Aorta (tissue), 5 donors: Measurements from ENCODE around the gene GARIN5A. TPM values are rescaled to one million over a fixed set of nuclear protein-coding genes. Genes with fewer than 3 reads are reported as not detected.
"Not testable (repeated sequence)": the region's sequence is repeated elsewhere in the genome, so short reads cannot be mapped to it uniquely, and the experiment has no call there.

Experiments
- ATAC-seq: fragments of 200-7000 bp; cut with Tn5 transposase; one replicate; pipeline ENCODE4 v1.9.1; 2022; ENCODE audit warnings: moderate library complexity; ENCODE audit not compliant: low FRiP score
- DNase-seq, 2 donors: peaks; one replicate each; pipeline ENCODE4 v3.0.0-alpha.2; 2020
- H3K27ac ChIP-seq, 2 donors: one replicate each; pipeline ENCODE4 v1.5.1; 2013; ENCODE audit warnings: low read length in 2 of 2, mild to moderate bottlenecking in 2 of 2, moderate library complexity in 2 of 2, control low read depth in 1 of 2, inconsistent platforms in 1 of 2, low read depth in 1 of 2
- H3K27me3 ChIP-seq, 2 donors: one replicate each; pipeline ENCODE4 v1.6.1; 2013; ENCODE audit warnings: control low read depth in 1 of 2, low read length in 1 of 2, mild to moderate bottlenecking in 1 of 2, moderate library complexity in 1 of 2; ENCODE audit not compliant: insufficient read depth in 2 of 2, control insufficient read depth in 1 of 2
- H3K36me3 ChIP-seq, 2 donors: one replicate each; pipeline ENCODE4 v1.6.1; 2013; ENCODE audit warnings: control low read depth in 1 of 2, low read length in 1 of 2, mild to moderate bottlenecking in 1 of 2; ENCODE audit not compliant: insufficient read depth in 2 of 2, control insufficient read depth in 1 of 2
- H3K4me1 ChIP-seq, 2 donors: one replicate each; pipeline ENCODE4 v1.6.1; 2013; ENCODE audit warnings: low read length in 2 of 2, control low read depth in 1 of 2, mild to moderate bottlenecking in 1 of 2, moderate library complexity in 1 of 2; ENCODE audit not compliant: insufficient read depth in 2 of 2, control insufficient read depth in 1 of 2
- H3K4me3 ChIP-seq, 2 donors: one replicate each; pipeline ENCODE4 v1.5.1; 2013; ENCODE audit warnings: low read length in 2 of 2, control low read depth in 1 of 2, mild to moderate bottlenecking in 1 of 2
- H3K9me3 ChIP-seq: one replicate; pipeline ENCODE4 v1.6.1; 2013; ENCODE audit warnings: mild to moderate bottlenecking, low read length; ENCODE audit not compliant: control insufficient read depth
- WGBS, 2 donors: extraction: QIAGEN DNeasy Blood & Tissue Kit; methylation state at CpG; one replicate each; pipeline ENCODE4 v1.1.7; 2013; 5-methylcytosine and 5-hydroxymethylcytosine counted together
- intact Hi-C, 2 donors: fragments of 100-400 bp; cut with DNase I; formaldehyde crosslinking; loops; one replicate each; pipeline versions ENCODE4 v1.14.2 to v1.15.0; 2022
- polyA plus RNA-seq, 2 donors: library from polyadenylated mRNA; stranded (reverse); fragments of 200-250 nt; gene quantifications; one replicate each; pipeline ENCODE4 v1.2.3, GENCODE V29; 2013
- total RNA-seq, 2 donors: library from RNA; stranded (reverse); fragmentation: NEBNext Ultra II Directional; extraction: Animal tissue kit (Norgen Biotek cat#: 25700); gene quantifications; one replicate each; pipeline ENCODE4 v1.2.1, GENCODE V29; 2021
- donor health status: healthy with polysubstance abuse.
- donor health status: Bipolar disorder and iron deficiency.
- donor health status: DM: no; HTN: no; CAD: no.
- donor health status: DM: no; HTN: no; CAD: no.
- donor health status: DM: yes; HTN: yes; CAD: no.

Gene GARIN5A
- total and polyA plus RNA-seq, 4 donors: not detected

- H3K4me1 ChIP-seq: no peaks in the 10 kb centered on the region
- H3K27me3 ChIP-seq: no peaks in the 10 kb centered on the region
- DNase-seq (peak in 1 of 2 donors; percentile 71), ATAC-seq (no peak)
- H3K36me3 ChIP-seq: peaks cover 0 to 4% of the 10 kb centered on the region in 2 donors
- no peaks in the 10 kb centered on the region for H3K9me3 ChIP-seq
- H3K4me3 ChIP-seq: no peak overlapping the region
- 68 to 72% methylated on average over 28 to 29 of the region's 29 CpGs for WGBS, 2 donors
- H3K27ac ChIP-seq: no peak overlapping the region
- intact Hi-C loops: loop anchor here in 1 of 2 donors (2.0 kb wide), 1 partner anchor 37 kb away; the partner anchor contains the start of gene ASPDH
Measured at GRCh38 chr19:50475736-50476223, 868 bp downstream of the GARIN5A start.

GRCh38 chr19:50475101-50475568, 1.5 kb downstream of the GARIN5A start:
- DNase-seq: peak in 1 of 2 donors; percentile 73
- WGBS, 2 donors: 71 to 77% methylated on average over 12 of the region's 12 CpGs

GRCh38 chr19:50473336-50473735, 3.3 kb downstream of the GARIN5A start:
- H3K9me3 ChIP-seq, H3K27me3 ChIP-seq, DNase-seq, H3K36me3 ChIP-seq, H3K4me3 ChIP-seq, H3K27ac ChIP-seq, H3K4me1 ChIP-seq, ATAC-seq, intact Hi-C loops: not testable (repeated sequence)
- WGBS, 2 donors: 50 to 60% methylated on average over 3 of the region's 3 CpGs

More at GRCh38 chr19:50475101-50475568, 1.5 kb downstream of the GARIN5A start:
- intact Hi-C loops: no loop called here
- H3K27me3 ChIP-seq: no peaks in the 10 kb centered on the region
- no peaks in the 10 kb centered on the region for H3K4me1 ChIP-seq
- H3K4me3 ChIP-seq: no peak overlapping the region
- ATAC-seq: no peak
- H3K9me3 ChIP-seq: no peaks in the 10 kb centered on the region
- no peak overlapping the region for H3K27ac ChIP-seq
- H3K36me3 ChIP-seq: no peaks in the 10 kb centered on the region

DNA sequence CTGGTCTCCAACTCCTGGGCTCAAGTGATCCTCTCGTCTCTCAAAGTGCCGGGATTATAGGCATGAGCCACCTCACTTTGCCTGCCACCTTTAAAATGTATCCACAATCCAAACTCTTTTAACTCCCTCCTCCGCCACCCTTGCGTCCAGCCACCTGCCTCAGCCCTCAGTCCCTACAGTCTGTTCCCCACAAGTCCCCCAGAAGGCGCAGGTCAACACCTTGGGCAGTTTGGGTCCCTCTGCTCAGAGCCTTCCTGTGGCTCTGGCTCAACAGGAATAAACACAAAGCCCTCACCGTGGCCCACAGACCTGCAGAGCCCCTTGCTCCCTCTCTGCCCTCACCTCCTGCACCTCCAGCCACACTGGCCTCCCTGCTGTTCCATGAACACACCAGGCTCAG, 7.8 kb downstream of the GARIN5A start:
- H3K27me3 ChIP-seq: no peaks in the 10 kb centered on the region
- H3K4me1 ChIP-seq: no peaks in the 10 kb centered on the region
- intact Hi-C loops: no loop called here
- no peak overlapping the region for H3K4me3 ChIP-seq
- 84 to 87% methylated on average over 6 of the region's 6 CpGs for WGBS, 2 donors
- no peak overlapping the region for H3K27ac ChIP-seq
- H3K9me3 ChIP-seq: no peaks in the 10 kb centered on the region
- no peaks in the 10 kb centered on the region for H3K36me3 ChIP-seq
- ATAC-seq: no peak
- DNase-seq: no peak

- intact Hi-C loops: no loop called here
- no peaks in the 10 kb centered on the region for H3K36me3 ChIP-seq
- ATAC-seq (no peak), DNase-seq (no peak)
- H3K4me1 ChIP-seq: no peaks in the 10 kb centered on the region
- H3K4me3 ChIP-seq: no peak overlapping the region
- no peaks in the 10 kb centered on the region for H3K27me3 ChIP-seq
- WGBS, 2 donors: 83 to 89% methylated on average over 18 of the region's 18 CpGs
- no peaks in the 10 kb centered on the region for H3K9me3 ChIP-seq
- H3K27ac ChIP-seq: no peak overlapping the region
Measured at GRCh38 chr19:50467566-50467965, 9.1 kb downstream of the GARIN5A start.

DNA sequence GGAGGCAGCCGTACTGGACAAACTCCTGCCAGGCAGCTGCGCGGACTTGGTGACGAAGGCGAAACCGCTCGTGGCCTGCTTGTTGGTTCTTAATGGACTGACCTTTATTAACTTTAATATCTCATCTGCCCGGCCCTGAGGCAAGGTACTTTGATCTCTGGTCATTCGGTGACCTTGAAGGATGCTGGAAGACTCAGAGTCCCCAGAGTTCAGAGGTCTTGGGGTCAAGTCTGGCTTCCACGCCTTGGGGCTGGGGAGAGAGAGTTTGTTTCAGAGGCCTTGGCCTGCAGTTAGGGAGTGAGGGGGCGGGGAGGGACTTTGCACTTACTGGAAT, 10.0 kb downstream of the GARIN5A start:
- Histone ChIP-seq H3K27me3 (no peaks in the 10 kb centered on the region), H3K27ac (no peak overlapping the region), H3K36me3 (no peaks in the 10 kb centered on the region), H3K4me1 (no peaks in the 10 kb centered on the region), H3K9me3 (no peaks in the 10 kb centered on the region), H3K4me3 (no peak overlapping the region)
- no peak for ATAC-seq
- 82 to 85% methylated on average over 11 of the region's 11 CpGs for WGBS, 2 donors
- intact Hi-C loops: no loop called here
- DNase-seq: no peak

DNA sequence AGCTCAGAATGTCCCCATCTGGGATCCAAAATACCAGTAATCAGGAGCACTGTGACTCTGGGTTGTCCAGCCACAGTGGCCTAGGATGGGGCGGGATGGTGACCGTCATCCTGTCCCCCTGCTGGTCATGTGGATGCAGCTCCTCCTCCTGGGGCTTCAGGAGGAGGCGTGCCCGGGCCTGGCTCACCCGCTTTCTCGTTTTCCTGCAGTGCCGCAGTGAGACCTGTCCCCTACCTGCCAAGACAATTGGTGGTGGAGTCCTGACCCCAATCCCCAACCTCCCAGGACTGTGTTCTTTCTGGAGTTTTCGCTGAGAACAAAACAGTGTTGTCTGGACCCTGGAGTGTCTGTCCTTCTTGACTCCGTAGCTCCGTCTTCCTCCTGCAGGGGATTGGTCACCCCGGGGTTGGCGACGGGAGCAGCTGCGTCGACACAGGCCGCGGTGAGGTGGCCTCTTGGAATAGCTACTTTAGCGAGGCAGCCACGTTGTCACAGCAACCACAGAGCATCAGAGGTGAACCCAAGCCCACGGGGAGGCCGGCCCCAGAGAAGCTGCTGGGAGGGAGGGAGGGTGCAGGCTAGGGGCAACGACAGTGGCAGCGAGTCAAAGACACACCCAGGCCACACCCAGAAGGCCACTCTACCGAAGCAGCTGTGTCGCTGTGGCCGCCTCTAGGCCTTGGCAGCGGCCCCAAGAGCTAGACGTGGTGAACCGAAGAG, 10.5 kb downstream of the GARIN5A start:
- intact Hi-C loops: no loop called here
- WGBS, 2 donors: 48 to 53% methylated on average over 29 of the region's 29 CpGs
- no peak for DNase-seq
- no peak overlapping the region for H3K27ac ChIP-seq
- H3K9me3 ChIP-seq: no peaks in the 10 kb centered on the region
- no peak overlapping the region for H3K4me3 ChIP-seq
- H3K36me3 ChIP-seq: no peaks in the 10 kb centered on the region
- no peaks in the 10 kb centered on the region for H3K27me3 ChIP-seq
- H3K4me1 ChIP-seq: no peaks in the 10 kb centered on the region
- ATAC-seq: no peak

GRCh38 chr19:50465000-50465399, 11.6 kb downstream of the GARIN5A start:
- 76 to 79% methylated on average over 13 of the region's 13 CpGs for WGBS, 2 donors
- intact Hi-C loops: loop anchor here in 1 of 2 donors (5.0 kb wide), 1 partner anchor 103 kb away; no protein-coding TSS in a partner anchor

GRCh38 chr19:50464348-50464747, 12.3 kb downstream of the GARIN5A start:
- 80 to 82% methylated on average over 19 of the region's 19 CpGs for WGBS, 2 donors
- ATAC-seq (no peak), DNase-seq (no peak)
- no peaks in the 10 kb centered on the region for H3K9me3 ChIP-seq
- H3K27ac ChIP-seq: no peak overlapping the region
- no peaks in the 10 kb centered on the region for H3K27me3 ChIP-seq
- H3K36me3 ChIP-seq: no peaks in the 10 kb centered on the region
- no peak overlapping the region for H3K4me3 ChIP-seq
- no peaks in the 10 kb centered on the region for H3K4me1 ChIP-seq
- intact Hi-C loops: loop anchor here in 1 of 2 donors (5.0 kb wide), 1 partner anchor 102 kb away; no protein-coding TSS in a partner anchor

More at GRCh38 chr19:50465000-50465399, 11.6 kb downstream of the GARIN5A start:
- Histone ChIP-seq H3K36me3 (no peaks in the 10 kb centered on the region), H3K4me1 (no peaks in the 10 kb centered on the region), H3K9me3 (no peaks in the 10 kb centered on the region), H3K4me3 (no peak overlapping the region), H3K27ac (no peak overlapping the region), H3K27me3 (no peaks in the 10 kb centered on the region)
- ATAC-seq (no peak), DNase-seq (no peak)
